ENCODE data around the gene ACOT8.
A peak's percentile ranks its signal among the peaks of the same experiment; 100 is the strongest.

ACOT8 gene

GRCh38 chr20:45892828-45893500 lies 35.8 kb upstream of the ACOT8 start:
- TF ChIP-seq GATA1 (IDR thresholded peaks at IDR 0.05; ENCODE audit: low read depth, low read length) = no peak
- TF ChIP-seq POLR2A (IDR thresholded peaks at IDR 0.05; ENCODE audit: low read length) = no peak
- DNase-seq = no peak

- TF ChIP-seq GATA1 (IDR thresholded peaks at IDR 0.05; ENCODE audit: low read depth, low read length) = no peak
- TF ChIP-seq POLR2A (IDR thresholded peaks at IDR 0.05; ENCODE audit: low read length) = no peak
- peak; percentile 21 to 54 for DNase-seq
Measured at GRCh38 chr20:45892049-45892825, 35.0 kb upstream of the ACOT8 start.

- DNase-seq = peak; percentile 93 to 94
- TF ChIP-seq GATA1 (IDR thresholded peaks at IDR 0.05; ENCODE audit: low read depth, low read length) (no peak), POLR2A (IDR thresholded peaks at IDR 0.05; ENCODE audit: low read length) (peak; percentile 57)
Measured at GRCh38 chr20:45890985-45891983, 34.1 kb upstream of the ACOT8 start, which contains the start of the genes CTSA and NEURL2. Gene CTSA (plus strand): TSS chr20:45891335. CDS start chr20:45891569, 234 bp downstream. Gene NEURL2 (minus strand): TSS chr20:45891208. CDS start chr20:45890991, 217 bp downstream.

- DNase-seq = peak; percentile 86
- TF ChIP-seq GATA1 (IDR thresholded peaks at IDR 0.05; ENCODE audit: low read depth, low read length) (no peak), POLR2A (IDR thresholded peaks at IDR 0.05; ENCODE audit: low read length) (peak; percentile 16)
Measured at GRCh38 chr20:45890077-45890984, 33.1 kb upstream of the ACOT8 start.

- no peak for TF ChIP-seq POLR2A (IDR thresholded peaks at IDR 0.05; ENCODE audit: low read length)
- TF ChIP-seq GATA1 (IDR thresholded peaks at IDR 0.05; ENCODE audit: low read depth, low read length) = no peak
- no peak for DNase-seq
Measured at GRCh38 chr20:45888681-45889080, 31.5 kb upstream of the ACOT8 start.

GRCh38 chr20:45887346-45887715 lies 30.1 kb upstream of the ACOT8 start, which contains the start of gene SPATA25:
Gene SPATA25 (minus strand): TSS chr20:45887622. CDS start chr20:45887590, 32 bp downstream.
- DNase-seq = no peak
- no peak for TF ChIP-seq POLR2A (IDR thresholded peaks at IDR 0.05; ENCODE audit: low read length)
- TF ChIP-seq GATA1 (IDR thresholded peaks at IDR 0.05; ENCODE audit: low read depth, low read length) = no peak

GRCh38 chr20:45886590-45887345 lies 29.6 kb upstream of the ACOT8 start:
- TF ChIP-seq GATA1 (IDR thresholded peaks at IDR 0.05; ENCODE audit: low read depth, low read length) (no peak), POLR2A (IDR thresholded peaks at IDR 0.05; ENCODE audit: low read length) (no peak)
- DNase-seq = no peak

- no peak for DNase-seq
- TF ChIP-seq GATA1 (IDR thresholded peaks at IDR 0.05; ENCODE audit: low read depth, low read length) = no peak
- TF ChIP-seq POLR2A (IDR thresholded peaks at IDR 0.05; ENCODE audit: low read length) = no peak
Measured at GRCh38 chr20:45883100-45883469, 25.9 kb upstream of the ACOT8 start.

- no peak for DNase-seq
- TF ChIP-seq GATA1 (IDR thresholded peaks at IDR 0.05; ENCODE audit: low read depth, low read length) = no peak
- no peak for TF ChIP-seq POLR2A (IDR thresholded peaks at IDR 0.05; ENCODE audit: low read length)
Measured at GRCh38 chr20:45882469-45883099, 25.4 kb upstream of the ACOT8 start.

GRCh38 chr20:45880988-45881788 lies 24.0 kb upstream of the ACOT8 start, which contains the start of gene ZSWIM1:
Gene ZSWIM1 (plus strand): TSS chr20:45881227. CDS start chr20:45882593, 1,366 bp downstream.
- DNase-seq = peak; percentile 99 to 100
- peak; percentile 97 for TF ChIP-seq POLR2A (IDR thresholded peaks at IDR 0.05; ENCODE audit: low read length)
- TF ChIP-seq GATA1 (IDR thresholded peaks at IDR 0.05; ENCODE audit: low read depth, low read length) = no peak

Measured in erythroblast (primary cell).